ENCODE measurements around the gene POC1A.
A peak's percentile ranks its signal among the peaks of the same experiment; 100 is the strongest.
"Not testable (repeated sequence)": the region's sequence is repeated elsewhere in the genome, so short reads cannot be mapped to it uniquely, and the experiment has no call there.

The POC1A gene

GRCh38 chr3:52055537-52056351 is 98.5 kb downstream of the POC1A start:
- no peaks in the 10 kb centered on the region for H3K27me3 Mint-ChIP-seq

GRCh38 chr3:52054661-52055511 is 99.3 kb downstream of the POC1A start:
- Mint-ChIP-seq H3K4me1 (peaks cover 65% of the 10 kb centered on the region), H3K27me3 (no peaks in the 10 kb centered on the region), H3K27ac (peak overlapping the region; percentile 91 to 99), H3K4me3 (peak overlapping the region; percentile 91 to 96), H3K9me3 (no peaks in the 10 kb centered on the region)
- DNase-seq (peak; percentile 35 to 43), ATAC-seq (no peak)

More at GRCh38 chr3:52055537-52056351, 98.5 kb downstream of the POC1A start:
- H3K9me3 Mint-ChIP-seq = no peaks in the 10 kb centered on the region
- H3K4me3 Mint-ChIP-seq = peak overlapping the region; percentile 91 to 96
- ATAC-seq (peak; percentile 24), DNase-seq (peak; percentile 68 to 73)
- H3K4me1 Mint-ChIP-seq = peaks cover 60% of the 10 kb centered on the region
- H3K27ac Mint-ChIP-seq = peak overlapping the region; percentile 91 to 99

DNA sequence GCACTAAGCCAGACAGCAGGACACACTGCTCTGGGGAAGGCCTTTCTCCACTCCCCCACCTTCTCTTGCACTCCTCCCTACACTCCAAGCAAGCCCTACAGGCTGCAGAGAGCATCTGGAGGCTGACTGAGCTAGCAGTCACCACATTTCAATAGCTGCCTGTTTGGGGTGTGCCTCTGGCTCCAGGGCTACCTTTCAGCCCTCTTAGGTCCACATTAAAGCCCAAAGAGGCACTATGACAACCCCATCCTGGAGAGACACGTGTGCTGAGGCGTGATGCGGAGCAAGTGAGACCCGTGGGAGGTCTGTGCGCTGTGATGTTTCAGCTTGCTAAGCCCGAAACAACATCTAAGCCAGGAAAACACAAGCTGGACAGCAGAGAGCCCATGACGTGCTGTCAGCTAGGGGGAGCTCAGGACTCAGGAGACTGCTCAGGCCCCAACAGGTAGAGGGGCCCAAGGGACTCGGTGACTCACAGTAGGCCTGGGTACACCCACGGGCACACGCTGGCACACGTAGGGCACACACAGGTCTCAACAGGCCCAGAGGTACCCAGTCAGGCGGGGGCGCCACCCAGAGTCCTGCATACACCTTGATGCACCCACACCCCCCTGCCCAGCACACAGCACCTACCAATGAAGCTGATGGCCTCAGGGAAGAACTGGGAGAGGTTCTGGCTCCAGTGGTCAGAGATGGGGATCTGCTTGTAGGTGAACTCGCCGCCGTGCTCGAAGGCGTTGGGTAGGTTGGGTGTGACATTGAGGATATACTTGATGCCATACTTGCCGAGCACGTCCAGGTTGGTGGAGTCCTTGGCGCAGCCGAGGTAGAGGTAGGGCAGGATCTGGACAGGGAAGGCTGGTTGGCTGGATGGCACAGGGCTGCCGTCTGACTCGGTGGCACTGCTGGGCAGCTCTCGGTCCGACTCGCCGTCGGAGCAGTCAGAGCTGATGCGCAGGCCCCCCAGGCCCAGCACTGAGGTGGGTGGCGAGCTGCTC is 100.6 kb downstream of the POC1A start:
- DNase-seq = peak; percentile 42 to 63

DNA sequence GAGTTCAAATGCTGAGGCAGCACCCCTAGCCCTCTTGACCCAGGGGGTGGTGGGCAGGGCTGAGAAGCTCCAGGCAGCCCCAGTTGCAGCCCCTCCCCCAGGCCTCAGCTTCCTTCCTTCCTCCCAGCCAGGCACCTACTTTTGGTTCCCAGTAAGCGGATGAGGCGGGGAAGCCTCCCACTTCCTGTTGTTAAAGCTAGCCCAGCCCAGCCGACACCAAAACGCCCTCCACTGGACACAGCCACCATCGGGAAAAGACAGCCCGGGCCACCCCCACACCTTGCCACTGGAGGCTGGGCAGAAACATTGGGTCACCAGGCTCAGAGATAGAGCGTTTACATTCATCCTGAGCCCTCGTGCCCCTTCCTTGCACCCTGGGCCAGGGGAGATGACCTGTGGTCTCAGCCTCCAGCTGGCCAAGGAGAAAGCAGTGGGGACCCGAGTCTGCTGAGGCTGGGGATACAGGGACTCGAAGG is 101.4 kb downstream of the POC1A start:
- DNase-seq = peak; percentile 20 to 43
- Mint-ChIP-seq H3K9me3 (no peaks in the 10 kb centered on the region), H3K27ac (peak overlapping the region; percentile 97 to 98), H3K4me1 (peaks cover 66% of the 10 kb centered on the region), H3K27me3 (no peaks in the 10 kb centered on the region), H3K4me3 (peak overlapping the region; percentile 91 to 96)
- ATAC-seq = no peak

More for the DNA sequence above, 100.6 kb downstream of the POC1A start:
- H3K4me1 Mint-ChIP-seq = peaks cover 65% of the 10 kb centered on the region
- H3K4me3 Mint-ChIP-seq = peak overlapping the region; percentile 91 to 96
- H3K27ac Mint-ChIP-seq = peak overlapping the region; percentile 97 to 98
- peak; percentile 33 for ATAC-seq
- H3K27me3 Mint-ChIP-seq = no peaks in the 10 kb centered on the region
- no peaks in the 10 kb centered on the region for H3K9me3 Mint-ChIP-seq

DNA sequence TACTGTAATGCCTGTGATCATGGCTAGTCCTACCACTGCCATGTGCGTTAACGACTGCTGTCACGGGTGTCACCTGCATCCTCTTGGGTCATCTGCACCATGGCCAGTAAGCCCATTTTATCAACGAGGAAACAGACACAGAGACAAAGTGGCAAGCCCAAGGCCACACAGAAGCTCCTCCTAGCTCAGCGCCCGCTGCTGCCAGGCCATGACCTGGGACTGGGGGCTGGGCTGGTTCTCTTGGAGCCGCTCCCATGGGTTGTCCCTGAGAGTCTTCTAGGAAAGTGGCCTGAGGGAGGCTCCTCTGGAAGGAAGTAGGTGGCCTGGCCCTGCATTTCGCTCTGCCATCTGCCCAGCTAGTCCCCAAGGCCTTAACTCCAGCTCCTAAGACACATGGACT is 102.8 kb downstream of the POC1A start:
- ATAC-seq = no peak
- peaks cover 67% of the 10 kb centered on the region for H3K4me1 Mint-ChIP-seq

DNA sequence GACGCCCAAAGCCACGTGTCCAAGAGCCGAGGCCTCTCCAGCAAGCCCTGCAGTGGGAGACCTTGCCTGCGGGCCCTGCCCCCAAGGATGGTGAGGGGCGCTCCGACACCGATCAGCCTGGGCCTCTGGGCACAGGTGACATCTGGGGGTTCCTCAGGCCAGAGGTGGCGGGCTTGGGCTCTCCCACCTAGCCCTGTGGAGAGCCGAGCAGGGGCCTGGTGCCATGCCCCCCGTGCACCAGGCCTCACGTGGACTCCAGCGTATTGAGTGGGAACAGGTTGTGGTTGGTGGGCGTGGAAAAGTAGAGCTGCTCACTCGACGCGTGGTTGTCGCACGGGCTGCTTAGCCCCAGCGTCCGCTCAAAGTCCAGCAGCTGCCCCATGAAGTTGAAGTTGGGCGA is 103.7 kb downstream of the POC1A start:
- no peaks in the 10 kb centered on the region for H3K9me3 Mint-ChIP-seq
- DNase-seq (no peak), ATAC-seq (no peak)
- H3K27me3 Mint-ChIP-seq = no peaks in the 10 kb centered on the region
- peak overlapping the region in 1 of 2 donors; percentile 81 for H3K27ac Mint-ChIP-seq
- peaks cover 68% of the 10 kb centered on the region for H3K4me1 Mint-ChIP-seq
- H3K4me3 Mint-ChIP-seq = peak overlapping the region in 1 of 2 donors; percentile 13

More for the DNA sequence above, 102.8 kb downstream of the POC1A start:
- Mint-ChIP-seq H3K27ac (peak overlapping the region in 1 of 2 donors; percentile 97), H3K4me3 (no peak overlapping the region), H3K27me3 (no peaks in the 10 kb centered on the region), H3K9me3 (no peaks in the 10 kb centered on the region)
- DNase-seq = no peak

GRCh38 chr3:52049503-52049902 is 104.7 kb downstream of the POC1A start:
- Mint-ChIP-seq H3K27ac (peak overlapping the region; percentile 1 to 85), H3K27me3 (no peaks in the 10 kb centered on the region), H3K4me1 (peaks cover 59% of the 10 kb centered on the region), H3K9me3 (no peaks in the 10 kb centered on the region), H3K4me3 (no peak overlapping the region)
- DNase-seq (no peak), ATAC-seq (no peak)

DNA sequence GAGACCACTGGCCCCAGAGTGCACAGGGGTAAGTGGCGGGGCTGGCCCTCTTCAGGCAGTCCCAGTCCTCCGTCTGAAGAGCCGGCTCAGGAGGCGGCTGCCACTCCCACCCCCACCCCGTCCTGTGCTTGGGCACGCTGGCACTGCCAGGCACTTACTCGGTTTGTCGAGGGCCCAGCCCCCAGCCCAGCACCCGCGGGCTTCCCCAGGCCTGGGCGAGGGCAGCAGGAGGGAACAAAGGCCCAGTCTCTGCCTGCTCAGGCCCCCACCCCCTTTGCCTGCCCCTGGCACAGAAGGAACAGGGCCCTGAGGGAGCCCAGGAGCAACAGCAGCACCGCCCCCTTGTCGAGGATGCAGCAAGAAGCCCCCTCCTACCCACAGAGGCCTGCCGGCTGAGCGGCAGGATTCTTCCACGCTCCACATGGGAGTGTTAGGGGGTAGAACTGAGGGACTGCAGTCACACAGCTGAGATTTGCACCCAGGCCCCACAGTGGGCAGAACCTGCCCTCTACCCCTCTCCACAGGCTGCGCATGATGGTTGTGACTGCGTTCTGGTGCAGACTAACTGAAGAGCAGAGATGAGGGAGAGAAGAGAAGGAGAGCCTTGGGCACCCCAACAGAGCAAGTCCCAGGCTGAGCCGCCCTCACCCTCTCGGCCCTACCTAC is 106.8 kb downstream of the POC1A start:
- H3K4me1 Mint-ChIP-seq = peaks cover 38% of the 10 kb centered on the region
- H3K27me3 Mint-ChIP-seq = no peaks in the 10 kb centered on the region
- no peak for DNase-seq
- no peak overlapping the region for H3K27ac Mint-ChIP-seq
- peak; percentile 6 for ATAC-seq
- H3K4me3 Mint-ChIP-seq = no peak overlapping the region
- H3K9me3 Mint-ChIP-seq = no peaks in the 10 kb centered on the region

DNA sequence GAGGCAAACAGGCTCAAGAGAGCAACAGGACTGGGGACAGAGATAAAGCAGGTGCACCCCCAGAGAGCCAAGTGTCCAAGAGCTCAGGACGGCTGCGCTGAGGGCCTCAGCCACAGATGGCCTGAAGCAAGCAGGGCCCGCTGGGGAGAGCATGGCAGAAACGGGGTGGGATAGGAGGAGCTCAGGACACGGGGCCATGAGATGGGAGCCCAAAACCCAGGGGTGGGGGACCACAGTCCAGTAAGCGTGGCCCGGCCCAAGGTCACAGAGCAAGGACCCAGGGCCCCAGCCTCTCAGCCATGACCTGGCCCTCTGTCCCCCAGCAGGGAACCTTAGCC is 107.4 kb downstream of the POC1A start:
- no peaks in the 10 kb centered on the region for H3K27me3 Mint-ChIP-seq
- ATAC-seq (peak; percentile 17), DNase-seq (no peak)
- H3K9me3 Mint-ChIP-seq = no peaks in the 10 kb centered on the region
- H3K4me1 Mint-ChIP-seq = peaks cover 33% of the 10 kb centered on the region
- H3K27ac Mint-ChIP-seq = peak overlapping the region; percentile 49 to 85
- no peak overlapping the region for H3K4me3 Mint-ChIP-seq

DNA sequence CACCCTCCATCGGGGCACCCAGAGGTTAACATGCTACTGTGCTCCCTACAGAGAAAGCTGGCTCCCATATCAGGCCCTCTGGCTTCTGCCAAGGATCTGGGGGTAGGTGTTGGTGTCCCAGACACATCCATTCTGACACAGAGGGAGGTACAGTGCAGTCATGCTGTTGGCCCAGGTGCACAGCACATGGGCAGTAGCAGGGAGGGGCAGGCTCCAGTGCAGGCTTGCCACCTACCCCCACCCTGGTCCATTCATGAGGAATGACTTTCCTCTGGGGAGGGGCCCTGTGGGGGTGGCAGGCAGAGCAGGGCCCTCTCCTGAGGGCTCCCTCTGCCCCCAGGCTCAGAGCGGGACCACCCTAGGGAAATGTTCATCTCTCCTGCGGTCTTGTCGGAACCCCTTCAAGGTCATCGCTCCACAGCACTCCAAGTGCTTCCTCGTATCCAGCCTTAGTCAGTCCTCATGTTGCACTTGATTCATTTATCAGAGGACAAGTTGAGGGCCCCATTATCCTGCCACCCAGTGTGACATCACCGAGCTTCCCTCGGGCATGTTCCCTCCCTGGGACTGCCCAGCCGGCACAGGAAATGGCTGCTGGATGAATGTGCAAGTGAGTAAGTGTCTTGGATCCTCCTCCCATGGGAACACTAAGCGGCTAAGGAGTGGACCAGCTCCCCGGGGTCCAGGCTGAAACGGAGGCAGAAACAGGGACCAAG is 107.9 kb downstream of the POC1A start:
- Mint-ChIP-seq H3K27me3 (no peaks in the 10 kb centered on the region), H3K9me3 (no peaks in the 10 kb centered on the region), H3K4me3 (no peak overlapping the region), H3K4me1 (peaks cover 32% of the 10 kb centered on the region), H3K27ac (peak overlapping the region in 1 of 2 donors; percentile 85)
- DNase-seq (no peak), ATAC-seq (peak; percentile 26)

GRCh38 chr3:52044869-52045619 is 109.2 kb downstream of the POC1A start:
- Mint-ChIP-seq H3K9me3 (no peaks in the 10 kb centered on the region), H3K27me3 (no peaks in the 10 kb centered on the region), H3K4me1 (peaks cover 21% of the 10 kb centered on the region), H3K4me3 (no peak overlapping the region), H3K27ac (no peak overlapping the region)
- peak; percentile 32 for ATAC-seq
- DNase-seq = no peak

DNA sequence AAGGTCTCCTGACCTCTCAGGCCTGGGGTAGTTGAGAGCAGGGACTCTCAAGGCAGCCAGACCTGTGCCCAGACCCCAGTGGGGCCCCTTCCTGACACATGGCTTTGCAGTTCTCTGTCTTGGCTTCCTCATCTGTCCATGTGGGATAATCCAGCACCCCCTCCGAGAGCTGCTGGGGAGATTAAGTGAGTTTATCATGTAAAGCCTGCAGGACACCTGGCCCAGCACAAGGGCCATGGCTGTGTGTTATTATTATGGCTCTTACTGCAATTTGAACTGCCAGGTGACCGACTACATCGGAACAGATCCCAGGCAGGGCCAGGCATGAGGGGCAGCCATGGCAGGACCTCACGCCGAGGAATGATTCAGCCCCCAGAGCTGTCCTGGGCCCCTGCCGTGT is 110.5 kb downstream of the POC1A start:
- DNase-seq (no peak), ATAC-seq (no peak)
- H3K9me3 Mint-ChIP-seq = no peaks in the 10 kb centered on the region
- no peaks in the 10 kb centered on the region for H3K27me3 Mint-ChIP-seq
- H3K27ac Mint-ChIP-seq = no peak overlapping the region
- no peak overlapping the region for H3K4me3 Mint-ChIP-seq
- peaks cover 21% of the 10 kb centered on the region for H3K4me1 Mint-ChIP-seq

GRCh38 chr3:52043039-52043438 is 111.2 kb downstream of the POC1A start:
- not testable (repeated sequence) for H3K9me3 Mint-ChIP-seq

More at GRCh38 chr3:52043039-52043438, 111.2 kb downstream of the POC1A start:
- not testable (repeated sequence) for DNase-seq, ATAC-seq, H3K4me3 Mint-ChIP-seq, H3K27me3 Mint-ChIP-seq
- Mint-ChIP-seq H3K27ac (peak overlapping the region in 1 of 2 donors; percentile 64), H3K4me1 (peaks cover 18% of the 10 kb centered on the region)

All from stimulated activated naive CD8-positive, alpha-beta T cell treated with anti-CD3 and anti-CD28 coated beads, Interleukin-15, amount 100 ng/mL, for 72 hours (primary cell).